ENCODE measurements around the gene FADS2. TPM values are rescaled to one million over a fixed set of nuclear protein-coding genes. Genes with fewer than 3 reads are reported as not detected.

FADS2 gene
- total and polyA plus RNA-seq, 10 of the 15 experiments (the other 5 are each of a cell fraction or from before 2014, with no cell fraction given), result 3.3 to 313 (median 149) TPM

DNA sequence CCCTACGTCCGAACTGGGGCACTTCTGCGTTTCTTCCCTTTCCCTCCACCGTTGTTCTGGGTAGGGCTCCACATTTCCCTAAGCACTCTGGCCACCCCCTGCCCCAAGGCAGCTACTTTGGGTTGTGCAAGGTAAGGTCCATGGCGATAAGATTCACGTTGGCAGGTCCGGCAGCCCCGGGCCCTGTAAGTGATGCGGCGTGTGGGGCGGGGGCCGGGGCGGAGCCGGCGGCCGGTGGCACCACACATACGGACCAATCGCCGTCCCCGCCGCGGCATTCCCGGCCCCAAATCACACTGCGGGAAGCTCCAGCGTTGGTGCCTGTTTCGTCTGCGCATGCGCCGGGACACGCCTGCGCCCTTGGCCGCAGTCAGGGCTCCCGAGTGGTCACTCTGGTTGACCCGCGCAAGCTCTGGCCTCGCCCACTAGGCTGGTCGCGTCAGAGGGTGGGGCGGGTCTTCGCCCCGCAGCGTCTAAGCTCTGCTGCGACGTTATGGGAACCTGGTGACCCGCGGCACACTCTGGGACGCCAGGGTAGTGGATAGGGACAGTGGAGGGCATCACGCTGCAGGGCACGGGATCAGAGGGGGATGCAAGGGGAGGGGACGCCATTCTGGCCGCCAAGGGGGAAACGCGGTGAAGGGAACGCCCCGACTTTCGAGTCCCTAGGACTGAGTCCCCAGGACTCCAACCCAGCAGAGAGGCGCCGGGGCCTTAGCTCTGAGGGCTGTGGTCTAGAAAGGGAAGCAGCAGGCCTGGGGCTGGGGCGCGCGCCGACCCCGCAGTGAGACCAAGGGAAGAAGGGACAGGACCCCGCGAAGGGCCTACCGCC, 12.9 kb upstream of the FADS2 start (continued):
- TF ChIP-seq, protein P1, sequence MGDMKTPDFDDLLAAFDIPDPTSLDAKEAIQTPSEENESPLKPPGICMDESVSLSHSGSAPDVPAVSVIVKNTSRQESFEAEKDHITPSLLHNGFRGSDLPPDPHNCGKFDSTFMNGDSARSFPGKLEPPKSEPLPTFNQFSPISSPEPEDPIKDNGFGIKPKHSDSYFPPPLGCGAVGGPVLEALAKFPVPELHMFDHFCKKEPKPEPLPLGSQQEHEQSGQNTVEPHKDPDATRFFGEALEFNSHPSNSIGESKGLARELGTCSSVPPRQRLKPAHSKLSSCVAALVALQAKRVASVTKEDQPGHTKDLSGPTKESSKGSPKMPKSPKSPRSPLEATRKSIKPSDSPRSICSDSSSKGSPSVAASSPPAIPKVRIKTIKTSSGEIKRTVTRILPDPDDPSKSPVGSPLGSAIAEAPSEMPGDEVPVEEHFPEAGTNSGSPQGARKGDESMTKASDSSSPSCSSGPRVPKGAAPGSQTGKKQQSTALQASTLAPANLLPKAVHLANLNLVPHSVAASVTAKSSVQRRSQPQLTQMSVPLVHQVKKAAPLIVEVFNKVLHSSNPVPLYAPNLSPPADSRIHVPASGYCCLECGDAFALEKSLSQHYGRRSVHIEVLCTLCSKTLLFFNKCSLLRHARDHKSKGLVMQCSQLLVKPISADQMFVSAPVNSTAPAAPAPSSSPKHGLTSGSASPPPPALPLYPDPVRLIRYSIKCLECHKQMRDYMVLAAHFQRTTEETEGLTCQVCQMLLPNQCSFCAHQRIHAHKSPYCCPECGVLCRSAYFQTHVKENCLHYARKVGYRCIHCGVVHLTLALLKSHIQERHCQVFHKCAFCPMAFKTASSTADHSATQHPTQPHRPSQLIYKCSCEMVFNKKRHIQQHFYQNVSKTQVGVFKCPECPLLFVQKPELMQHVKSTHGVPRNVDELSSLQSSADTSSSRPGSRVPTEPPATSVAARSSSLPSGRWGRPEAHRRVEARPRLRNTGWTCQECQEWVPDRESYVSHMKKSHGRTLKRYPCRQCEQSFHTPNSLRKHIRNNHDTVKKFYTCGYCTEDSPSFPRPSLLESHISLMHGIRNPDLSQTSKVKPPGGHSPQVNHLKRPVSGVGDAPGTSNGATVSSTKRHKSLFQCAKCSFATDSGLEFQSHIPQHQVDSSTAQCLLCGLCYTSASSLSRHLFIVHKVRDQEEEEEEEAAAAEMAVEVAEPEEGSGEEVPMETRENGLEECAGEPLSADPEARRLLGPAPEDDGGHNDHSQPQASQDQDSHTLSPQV (IDR thresholded peaks at IDR 0.05), result no peak
- TF ChIP-seq ATF7 (IDR thresholded peaks at IDR 0.05; ENCODE audit: low read depth) (no peak), SKIL (IDR thresholded peaks at IDR 0.05; ENCODE audit: low read depth, poor library complexity, severe bottlenecking) (no peak), EED (IDR thresholded peaks at IDR 0.05; ENCODE audit: low read depth) (no peak), RAD51 (IDR thresholded peaks at IDR 0.05) (no peak), POLR2A (IDR thresholded peaks at IDR 0.05; ENCODE audit: low read depth, low read length) (peak; percentile 78), LARP7 (IDR thresholded peaks at IDR 0.05) (peak; percentile 29), TAF1 (IDR thresholded peaks at IDR 0.05; ENCODE audit: borderline replicate concordance, low read depth, low read length) (0 out of 2 replicates have a peak, but pooled peaks have one; percentile 17)
- TF ChIP-seq, protein P2, sequence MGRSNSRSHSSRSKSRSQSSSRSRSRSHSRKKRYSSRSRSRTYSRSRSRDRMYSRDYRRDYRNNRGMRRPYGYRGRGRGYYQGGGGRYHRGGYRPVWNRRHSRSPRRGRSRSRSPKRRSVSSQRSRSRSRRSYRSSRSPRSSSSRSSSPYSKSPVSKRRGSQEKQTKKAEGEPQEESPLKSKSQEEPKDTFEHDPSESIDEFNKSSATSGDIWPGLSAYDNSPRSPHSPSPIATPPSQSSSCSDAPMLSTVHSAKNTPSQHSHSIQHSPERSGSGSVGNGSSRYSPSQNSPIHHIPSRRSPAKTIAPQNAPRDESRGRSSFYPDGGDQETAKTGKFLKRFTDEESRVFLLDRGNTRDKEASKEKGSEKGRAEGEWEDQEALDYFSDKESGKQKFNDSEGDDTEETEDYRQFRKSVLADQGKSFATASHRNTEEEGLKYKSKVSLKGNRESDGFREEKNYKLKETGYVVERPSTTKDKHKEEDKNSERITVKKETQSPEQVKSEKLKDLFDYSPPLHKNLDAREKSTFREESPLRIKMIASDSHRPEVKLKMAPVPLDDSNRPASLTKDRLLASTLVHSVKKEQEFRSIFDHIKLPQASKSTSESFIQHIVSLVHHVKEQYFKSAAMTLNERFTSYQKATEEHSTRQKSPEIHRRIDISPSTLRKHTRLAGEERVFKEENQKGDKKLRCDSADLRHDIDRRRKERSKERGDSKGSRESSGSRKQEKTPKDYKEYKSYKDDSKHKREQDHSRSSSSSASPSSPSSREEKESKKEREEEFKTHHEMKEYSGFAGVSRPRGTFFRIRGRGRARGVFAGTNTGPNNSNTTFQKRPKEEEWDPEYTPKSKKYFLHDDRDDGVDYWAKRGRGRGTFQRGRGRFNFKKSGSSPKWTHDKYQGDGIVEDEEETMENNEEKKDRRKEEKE (IDR thresholded peaks at IDR 0.05), result no peak
- TF ChIP-seq, protein P3, sequence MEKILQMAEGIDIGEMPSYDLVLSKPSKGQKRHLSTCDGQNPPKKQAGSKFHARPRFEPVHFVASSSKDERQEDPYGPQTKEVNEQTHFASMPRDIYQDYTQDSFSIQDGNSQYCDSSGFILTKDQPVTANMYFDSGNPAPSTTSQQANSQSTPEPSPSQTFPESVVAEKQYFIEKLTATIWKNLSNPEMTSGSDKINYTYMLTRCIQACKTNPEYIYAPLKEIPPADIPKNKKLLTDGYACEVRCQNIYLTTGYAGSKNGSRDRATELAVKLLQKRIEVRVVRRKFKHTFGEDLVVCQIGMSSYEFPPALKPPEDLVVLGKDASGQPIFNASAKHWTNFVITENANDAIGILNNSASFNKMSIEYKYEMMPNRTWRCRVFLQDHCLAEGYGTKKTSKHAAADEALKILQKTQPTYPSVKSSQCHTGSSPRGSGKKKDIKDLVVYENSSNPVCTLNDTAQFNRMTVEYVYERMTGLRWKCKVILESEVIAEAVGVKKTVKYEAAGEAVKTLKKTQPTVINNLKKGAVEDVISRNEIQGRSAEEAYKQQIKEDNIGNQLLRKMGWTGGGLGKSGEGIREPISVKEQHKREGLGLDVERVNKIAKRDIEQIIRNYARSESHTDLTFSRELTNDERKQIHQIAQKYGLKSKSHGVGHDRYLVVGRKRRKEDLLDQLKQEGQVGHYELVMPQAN (conservative IDR thresholded peaks at IDR 0.05), result no peak
- TF ChIP-seq, protein P4, sequence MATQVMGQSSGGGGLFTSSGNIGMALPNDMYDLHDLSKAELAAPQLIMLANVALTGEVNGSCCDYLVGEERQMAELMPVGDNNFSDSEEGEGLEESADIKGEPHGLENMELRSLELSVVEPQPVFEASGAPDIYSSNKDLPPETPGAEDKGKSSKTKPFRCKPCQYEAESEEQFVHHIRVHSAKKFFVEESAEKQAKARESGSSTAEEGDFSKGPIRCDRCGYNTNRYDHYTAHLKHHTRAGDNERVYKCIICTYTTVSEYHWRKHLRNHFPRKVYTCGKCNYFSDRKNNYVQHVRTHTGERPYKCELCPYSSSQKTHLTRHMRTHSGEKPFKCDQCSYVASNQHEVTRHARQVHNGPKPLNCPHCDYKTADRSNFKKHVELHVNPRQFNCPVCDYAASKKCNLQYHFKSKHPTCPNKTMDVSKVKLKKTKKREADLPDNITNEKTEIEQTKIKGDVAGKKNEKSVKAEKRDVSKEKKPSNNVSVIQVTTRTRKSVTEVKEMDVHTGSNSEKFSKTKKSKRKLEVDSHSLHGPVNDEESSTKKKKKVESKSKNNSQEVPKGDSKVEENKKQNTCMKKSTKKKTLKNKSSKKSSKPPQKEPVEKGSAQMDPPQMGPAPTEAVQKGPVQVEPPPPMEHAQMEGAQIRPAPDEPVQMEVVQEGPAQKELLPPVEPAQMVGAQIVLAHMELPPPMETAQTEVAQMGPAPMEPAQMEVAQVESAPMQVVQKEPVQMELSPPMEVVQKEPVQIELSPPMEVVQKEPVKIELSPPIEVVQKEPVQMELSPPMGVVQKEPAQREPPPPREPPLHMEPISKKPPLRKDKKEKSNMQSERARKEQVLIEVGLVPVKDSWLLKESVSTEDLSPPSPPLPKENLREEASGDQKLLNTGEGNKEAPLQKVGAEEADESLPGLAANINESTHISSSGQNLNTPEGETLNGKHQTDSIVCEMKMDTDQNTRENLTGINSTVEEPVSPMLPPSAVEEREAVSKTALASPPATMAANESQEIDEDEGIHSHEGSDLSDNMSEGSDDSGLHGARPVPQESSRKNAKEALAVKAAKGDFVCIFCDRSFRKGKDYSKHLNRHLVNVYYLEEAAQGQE (IDR thresholded peaks at IDR 0.05; ENCODE audit: low read depth, low read length), result no peak

All from GM12878 (cell line).